Osteoblast (primary cell): ENCODE data around the gene CEP63. TPM values are rescaled to one million over a fixed set of nuclear protein-coding genes. Genes with fewer than 3 reads are reported as not detected.

Experiments
- DNase-seq: peaks from one replicate; pipeline ENCODE4 v3.0.0; 2011; ENCODE audit warnings: low spot score, mixed read lengths; ENCODE audit not compliant: insufficient read length; ENCODE audit errors: missing footprints
- H2AFZ ChIP-seq: 2 replicates; pipeline ENCODE4 v1.6.0; 2011; ENCODE audit warnings: mild to moderate bottlenecking, low read length
- H3K27ac ChIP-seq: 2 replicates; pipeline ENCODE4 v1.5.1; 2011; ENCODE audit warnings: mild to moderate bottlenecking, low read depth, low read length, moderate library complexity
- H3K27me3 ChIP-seq: 2 replicates; pipeline ENCODE4 v1.6.0; 2012; ENCODE audit warnings: mild to moderate bottlenecking, control low read depth, inconsistent platforms, low read length, moderate library complexity; ENCODE audit not compliant: insufficient read depth
- H3K36me3 ChIP-seq: 2 replicates; pipeline ENCODE4 v1.5.1; 2011; ENCODE audit warnings: mild to moderate bottlenecking, low read length, control low read depth, moderate library complexity; ENCODE audit not compliant: insufficient read depth
- H3K4me1 ChIP-seq: 2 replicates; pipeline ENCODE4 v1.5.1; 2011; ENCODE audit warnings: mild to moderate bottlenecking, low read length, control low read depth, moderate library complexity; ENCODE audit not compliant: insufficient read depth
- H3K4me2 ChIP-seq: 2 replicates; pipeline ENCODE4 v1.6.0; 2011; ENCODE audit warnings: mild to moderate bottlenecking, low read length; ENCODE audit not compliant: insufficient read depth
- H3K4me3 ChIP-seq: fragments of 200-600 bp; sonication (generic); 3 replicates; pipeline ENCODE4 v1.5.1; 2012; ENCODE audit warnings: mild to moderate bottlenecking, low read length, inconsistent platforms; ENCODE audit not compliant: insufficient read depth
- H3K79me2 ChIP-seq: 2 replicates; pipeline ENCODE4 v1.6.0; 2012; ENCODE audit warnings: mild to moderate bottlenecking, low read length, control low read depth, inconsistent platforms; ENCODE audit not compliant: insufficient read depth
- H3K9me3 ChIP-seq: 2 replicates; pipeline ENCODE4 v1.5.1; 2011; ENCODE audit warnings: low read depth, low read length, control low read depth
- H4K20me1 ChIP-seq: 2 replicates; pipeline ENCODE4 v1.6.0; 2012; ENCODE audit warnings: mild to moderate bottlenecking, low read length, control low read depth; ENCODE audit not compliant: insufficient read depth
- total RNA-seq: library from RNA; depleted of rRNA; stranded (reverse); fragments of >200 nt; gene quantifications from 2 replicates; pipeline ENCODE4 v1.2.3, GENCODE V29; 2012
- TF ChIP-seq, protein P1 (sequence below): IDR thresholded peaks from 2 replicates; pipeline ENCODE4 v1.5.1; 2011; ENCODE audit warnings: mild to moderate bottlenecking, low read depth, low read length, moderate library complexity; ENCODE audit errors: extremely low read depth

CEP63 gene
- total RNA-seq, 1 donor: 15.9 TPM

DNA sequence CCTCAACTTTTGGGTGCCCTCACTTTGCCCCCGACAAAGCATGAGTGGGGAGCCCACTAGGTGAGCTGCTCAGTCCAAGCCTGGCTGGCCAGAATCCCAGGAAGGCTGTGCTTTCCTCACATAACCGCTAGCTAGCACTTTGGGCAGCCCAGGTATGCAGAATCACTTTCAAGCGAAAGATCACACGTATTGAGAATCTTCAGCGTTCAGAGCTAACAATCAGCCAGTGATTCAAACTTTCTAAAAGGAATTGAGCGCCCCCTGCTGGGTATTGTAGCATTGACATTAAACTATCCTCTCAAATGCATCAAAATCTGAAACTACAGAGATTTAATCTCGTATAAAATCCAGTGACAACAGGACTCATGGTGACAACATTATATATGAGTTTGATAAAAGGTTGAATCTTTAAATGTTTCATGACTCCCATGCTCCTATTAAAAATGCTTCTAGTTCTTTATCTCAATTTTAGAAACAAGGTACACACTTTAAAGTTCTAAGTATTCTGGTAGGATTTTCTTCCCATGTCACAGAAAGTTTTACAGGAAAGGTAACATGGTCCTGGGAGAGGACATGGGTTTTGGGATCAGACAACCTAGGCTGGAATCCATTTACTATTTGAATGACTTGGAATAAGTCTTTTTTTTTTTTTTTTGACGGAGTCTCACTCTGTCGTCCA is 11.8 kb upstream of the CEP63 start:
- DNase-seq: no peak
- TF ChIP-seq, protein P1, sequence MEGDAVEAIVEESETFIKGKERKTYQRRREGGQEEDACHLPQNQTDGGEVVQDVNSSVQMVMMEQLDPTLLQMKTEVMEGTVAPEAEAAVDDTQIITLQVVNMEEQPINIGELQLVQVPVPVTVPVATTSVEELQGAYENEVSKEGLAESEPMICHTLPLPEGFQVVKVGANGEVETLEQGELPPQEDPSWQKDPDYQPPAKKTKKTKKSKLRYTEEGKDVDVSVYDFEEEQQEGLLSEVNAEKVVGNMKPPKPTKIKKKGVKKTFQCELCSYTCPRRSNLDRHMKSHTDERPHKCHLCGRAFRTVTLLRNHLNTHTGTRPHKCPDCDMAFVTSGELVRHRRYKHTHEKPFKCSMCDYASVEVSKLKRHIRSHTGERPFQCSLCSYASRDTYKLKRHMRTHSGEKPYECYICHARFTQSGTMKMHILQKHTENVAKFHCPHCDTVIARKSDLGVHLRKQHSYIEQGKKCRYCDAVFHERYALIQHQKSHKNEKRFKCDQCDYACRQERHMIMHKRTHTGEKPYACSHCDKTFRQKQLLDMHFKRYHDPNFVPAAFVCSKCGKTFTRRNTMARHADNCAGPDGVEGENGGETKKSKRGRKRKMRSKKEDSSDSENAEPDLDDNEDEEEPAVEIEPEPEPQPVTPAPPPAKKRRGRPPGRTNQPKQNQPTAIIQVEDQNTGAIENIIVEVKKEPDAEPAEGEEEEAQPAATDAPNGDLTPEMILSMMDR: peak; percentile 79
- peak overlapping the region; percentile 78 for H3K27ac ChIP-seq
- no peak overlapping the region for H2AFZ ChIP-seq
- H3K4me3 ChIP-seq: no peak overlapping the region
- H3K4me1 ChIP-seq: peaks cover 18% of the 10 kb centered on the region
- H3K9me3 ChIP-seq: no peaks in the 10 kb centered on the region
- H3K79me2 ChIP-seq: no peaks in the 10 kb centered on the region
- H3K27me3 ChIP-seq: no peaks in the 10 kb centered on the region
- H3K36me3 ChIP-seq: peaks cover 28% of the 10 kb centered on the region
- peak overlapping the region; percentile 49 for H3K4me2 ChIP-seq
- no peaks in the 10 kb centered on the region for H4K20me1 ChIP-seq

GRCh38 chr3:134474956-134475355 is 10.9 kb upstream of the CEP63 start:
- TF ChIP-seq, protein P1: no peak
- Histone ChIP-seq H3K36me3 (peaks cover 31% of the 10 kb centered on the region), H3K79me2 (no peaks in the 10 kb centered on the region), H3K27ac (no peak overlapping the region), H4K20me1 (no peaks in the 10 kb centered on the region), H3K4me1 (peaks cover 18% of the 10 kb centered on the region), H3K4me3 (no peak overlapping the region), H3K27me3 (no peaks in the 10 kb centered on the region), H3K4me2 (no peak overlapping the region), H3K9me3 (no peaks in the 10 kb centered on the region), H2AFZ (no peak overlapping the region)
- no peak for DNase-seq

DNA sequence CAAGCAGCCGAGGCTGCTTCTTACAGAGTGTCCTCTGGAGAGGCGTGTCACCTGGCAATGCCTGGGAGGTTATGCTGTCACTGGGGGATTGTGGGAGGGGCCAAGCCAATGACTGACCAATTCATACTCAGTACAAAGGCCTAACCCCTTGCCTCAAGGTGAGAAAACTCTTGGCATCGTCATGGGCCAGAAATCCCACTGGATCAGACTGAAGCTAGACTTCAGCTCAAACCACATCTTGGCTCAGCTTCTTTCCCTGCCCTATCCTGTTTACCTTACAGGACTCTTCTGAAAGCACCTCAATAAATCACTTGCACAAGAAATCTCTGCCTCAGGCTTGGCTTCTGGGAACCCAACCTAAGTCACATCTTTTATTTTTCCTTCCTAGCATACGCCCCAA is 9.6 kb upstream of the CEP63 start:
- no peaks in the 10 kb centered on the region for H3K9me3 ChIP-seq
- H3K79me2 ChIP-seq: peaks cover 11% of the 10 kb centered on the region
- H3K36me3 ChIP-seq: peaks cover 44% of the 10 kb centered on the region
- DNase-seq: no peak
- no peaks in the 10 kb centered on the region for H4K20me1 ChIP-seq
- no peak overlapping the region for H3K4me3 ChIP-seq
- no peak overlapping the region for H2AFZ ChIP-seq
- H3K27ac ChIP-seq: peak overlapping the region; percentile 53
- H3K27me3 ChIP-seq: no peaks in the 10 kb centered on the region
- TF ChIP-seq, protein P1: no peak
- H3K4me2 ChIP-seq: no peak overlapping the region
- H3K4me1 ChIP-seq: peaks cover 24% of the 10 kb centered on the region

- Histone ChIP-seq H3K36me3 (peaks cover 51% of the 10 kb centered on the region), H4K20me1 (no peaks in the 10 kb centered on the region), H3K4me1 (peaks cover 17% of the 10 kb centered on the region), H3K27ac (peak overlapping the region; percentile 63), H3K4me3 (no peak overlapping the region), H3K9me3 (no peaks in the 10 kb centered on the region), H3K4me2 (no peak overlapping the region), H2AFZ (no peak overlapping the region), H3K79me2 (peaks cover 15% of the 10 kb centered on the region), H3K27me3 (no peaks in the 10 kb centered on the region)
- TF ChIP-seq, protein P1: no peak
- DNase-seq: no peak
Measured at GRCh38 chr3:134477002-134477401, 8.9 kb upstream of the CEP63 start.
